Measurements from ENCODE around the gene TCP1.

Gene TCP1

DNA sequence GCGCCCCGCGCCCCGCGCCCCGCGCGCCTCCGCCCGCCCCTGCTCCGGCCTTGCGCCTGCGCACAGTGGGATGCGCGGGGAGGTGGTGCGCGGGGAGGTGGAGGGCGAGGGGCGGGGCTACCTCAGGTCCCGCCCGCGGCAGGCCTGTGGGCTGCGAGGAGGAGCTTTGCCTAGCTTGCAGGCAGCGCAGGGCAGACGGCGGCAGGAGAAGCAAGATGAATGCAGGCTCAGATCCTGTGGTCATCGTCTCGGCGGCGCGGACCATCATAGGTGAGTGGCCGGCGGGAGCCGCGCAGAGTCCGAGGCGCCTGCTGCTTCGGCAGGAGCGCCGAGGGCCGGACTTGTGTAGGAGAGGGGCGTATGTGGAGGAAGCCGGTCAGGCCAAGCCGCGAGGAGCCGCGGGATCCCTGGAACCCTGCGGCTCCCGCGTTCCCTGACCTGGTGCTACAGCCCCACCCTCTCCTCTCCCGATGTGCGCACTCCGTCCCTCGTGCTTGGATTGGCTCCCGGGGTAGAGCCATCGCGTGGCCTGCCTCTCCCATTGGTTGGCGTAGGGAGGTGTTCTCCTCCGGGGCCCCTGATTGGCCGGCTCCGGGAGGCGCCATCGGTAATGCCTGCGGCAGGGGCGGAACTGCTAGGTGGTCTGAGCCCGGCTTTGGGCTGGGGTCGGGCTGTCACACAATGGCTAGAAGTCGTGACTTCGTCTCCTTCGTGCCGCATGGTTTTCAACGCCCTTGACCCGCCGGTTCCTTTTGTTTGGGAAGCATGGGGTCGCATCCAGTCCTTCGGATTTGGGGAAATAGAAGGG is 27.3 kb downstream of the TCP1 start, which contains the start of gene ACAT2:
TSS of gene ACAT2 (plus strand) at position 173 of the 808 bp plus-strand sequence. CDS start at position 216, 43 bp downstream.
- Histone ChIP-seq H3K27me3 (no peaks in the 10 kb centered on the region), H3K4me2 (peak within 1 kb of the TSS; percentile 92), H3K4me3 (peak within 1 kb of the TSS; percentile 91), H3K9me3 (no peaks in the 10 kb centered on the region), H3K4me1 (peaks cover 24% of the 10 kb centered on the region), H3K27ac (peak within 1 kb of the TSS; percentile 95), H4K20me1 (no peaks in the 10 kb centered on the region), H3K36me3 (peaks cover 53% of the 10 kb centered on the region), H3K9ac (peak within 1 kb of the TSS; percentile 92)
- TF ChIP-seq Cebpa-rat (IDR thresholded peaks at IDR 0.05): no peak

DNA sequence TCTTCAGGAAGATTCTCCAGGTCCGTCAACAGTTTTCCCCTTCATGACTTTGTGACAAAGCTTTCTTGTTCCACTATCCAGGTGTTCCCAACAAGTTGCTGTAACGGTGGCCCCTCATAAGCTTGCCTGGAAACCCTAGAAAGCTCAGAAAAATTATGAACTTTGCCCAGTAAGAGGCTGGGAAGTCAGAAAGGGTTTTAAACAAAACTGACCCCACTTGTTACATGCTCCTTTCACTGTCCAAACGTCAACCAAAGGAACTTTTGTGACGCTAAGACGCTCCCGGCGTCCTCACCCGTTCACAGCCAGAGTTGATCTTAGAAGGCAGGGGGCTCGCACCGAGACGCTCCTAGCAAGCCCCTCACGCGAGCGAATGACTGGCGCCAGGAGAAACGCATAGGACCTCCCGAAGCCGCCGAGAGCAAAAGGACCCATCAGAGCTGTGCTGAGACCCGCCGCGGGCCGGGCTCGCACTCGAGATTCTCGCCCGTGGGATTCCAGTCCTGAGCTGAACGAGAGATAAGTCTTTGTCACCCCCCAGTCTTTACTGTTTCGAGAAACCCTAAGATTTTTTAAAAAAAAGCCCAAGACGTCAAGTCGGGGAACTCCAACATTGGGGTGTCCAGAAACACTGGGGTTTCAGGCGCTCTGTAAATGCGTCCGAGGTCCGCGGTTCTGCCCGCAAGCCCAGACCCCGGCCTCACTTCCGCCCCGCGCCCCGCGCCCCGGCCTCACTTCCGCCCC is 28.1 kb downstream of the TCP1 start:
- Histone ChIP-seq H3K9me3 (no peaks in the 10 kb centered on the region), H3K4me1 (peaks cover 24% of the 10 kb centered on the region), H3K4me2 (peak overlapping the region; percentile 92), H3K27ac (peak overlapping the region; percentile 95), H3K9ac (peak overlapping the region; percentile 92), H3K4me3 (peak overlapping the region; percentile 91), H3K27me3 (no peaks in the 10 kb centered on the region), H4K20me1 (peaks cover 5% of the 10 kb centered on the region; the same call in 1 of the 2 replicates), H3K36me3 (peaks cover 53% of the 10 kb centered on the region)
- TF ChIP-seq Cebpa-rat (IDR thresholded peaks at IDR 0.05): no peak

DNA sequence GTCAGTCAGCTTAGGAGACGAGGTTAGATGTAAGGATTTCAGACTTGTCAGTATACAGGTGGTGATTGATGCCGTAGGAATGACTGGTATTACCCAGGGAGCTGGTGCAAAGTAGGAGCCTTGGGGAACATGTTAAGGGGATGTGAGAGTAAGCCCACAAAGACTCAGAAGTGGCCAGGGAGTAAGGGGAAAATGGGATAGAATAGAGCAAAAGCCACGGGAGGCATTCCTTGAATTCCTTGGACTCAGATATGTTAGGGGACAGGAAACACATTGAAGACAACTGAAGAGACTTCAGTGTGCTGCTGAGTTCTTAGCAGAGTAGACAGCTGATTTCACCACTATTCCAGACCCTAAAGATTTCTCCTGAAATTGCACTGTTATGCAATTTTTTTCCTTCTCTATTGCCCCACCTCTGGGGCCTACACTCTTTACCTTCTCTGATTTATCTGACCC is 28.8 kb downstream of the TCP1 start:
- Histone ChIP-seq H3K4me1 (peaks cover 24% of the 10 kb centered on the region), H3K9ac (peak overlapping the region; percentile 92; the same call in 1 of the 2 replicates), H4K20me1 (peaks cover 12% of the 10 kb centered on the region), H3K4me3 (peak overlapping the region; percentile 91), H3K36me3 (peaks cover 60% of the 10 kb centered on the region), H3K9me3 (no peaks in the 10 kb centered on the region), H3K4me2 (peak overlapping the region; percentile 92), H3K27ac (peak overlapping the region; percentile 95; the same call in 1 of the 2 replicates), H3K27me3 (no peaks in the 10 kb centered on the region)
- no peak for TF ChIP-seq Cebpa-rat (IDR thresholded peaks at IDR 0.05)

DNA sequence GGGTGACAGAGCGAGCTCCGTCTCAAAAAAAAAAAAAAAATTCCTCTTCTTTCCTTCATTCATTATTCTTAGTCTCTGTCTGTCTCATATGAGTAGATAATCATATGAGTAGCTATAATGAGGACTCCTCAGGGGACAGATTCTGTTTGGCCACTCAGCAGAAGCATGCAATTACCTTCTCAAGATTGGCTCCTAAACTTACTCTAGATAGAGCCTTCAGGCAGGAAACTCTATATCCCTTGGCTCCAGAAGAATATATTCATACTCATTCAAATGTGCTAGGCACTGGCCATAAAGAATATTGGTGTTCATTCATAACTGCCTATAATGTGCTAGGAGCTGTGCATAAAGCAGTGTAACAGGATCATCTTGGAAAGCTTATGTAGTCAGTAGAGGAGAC is 29.8 kb downstream of the TCP1 start:
- Histone ChIP-seq H3K4me3 (no peak overlapping the region), H3K27ac (no peak overlapping the region), H3K9me3 (no peaks in the 10 kb centered on the region), H4K20me1 (peaks cover 21% of the 10 kb centered on the region), H3K36me3 (peaks cover 60% of the 10 kb centered on the region), H3K9ac (no peak overlapping the region), H3K4me1 (peaks cover 24% of the 10 kb centered on the region), H3K4me2 (no peak overlapping the region), H3K27me3 (no peaks in the 10 kb centered on the region)
- TF ChIP-seq Cebpa-rat (IDR thresholded peaks at IDR 0.05): no peak

DNA sequence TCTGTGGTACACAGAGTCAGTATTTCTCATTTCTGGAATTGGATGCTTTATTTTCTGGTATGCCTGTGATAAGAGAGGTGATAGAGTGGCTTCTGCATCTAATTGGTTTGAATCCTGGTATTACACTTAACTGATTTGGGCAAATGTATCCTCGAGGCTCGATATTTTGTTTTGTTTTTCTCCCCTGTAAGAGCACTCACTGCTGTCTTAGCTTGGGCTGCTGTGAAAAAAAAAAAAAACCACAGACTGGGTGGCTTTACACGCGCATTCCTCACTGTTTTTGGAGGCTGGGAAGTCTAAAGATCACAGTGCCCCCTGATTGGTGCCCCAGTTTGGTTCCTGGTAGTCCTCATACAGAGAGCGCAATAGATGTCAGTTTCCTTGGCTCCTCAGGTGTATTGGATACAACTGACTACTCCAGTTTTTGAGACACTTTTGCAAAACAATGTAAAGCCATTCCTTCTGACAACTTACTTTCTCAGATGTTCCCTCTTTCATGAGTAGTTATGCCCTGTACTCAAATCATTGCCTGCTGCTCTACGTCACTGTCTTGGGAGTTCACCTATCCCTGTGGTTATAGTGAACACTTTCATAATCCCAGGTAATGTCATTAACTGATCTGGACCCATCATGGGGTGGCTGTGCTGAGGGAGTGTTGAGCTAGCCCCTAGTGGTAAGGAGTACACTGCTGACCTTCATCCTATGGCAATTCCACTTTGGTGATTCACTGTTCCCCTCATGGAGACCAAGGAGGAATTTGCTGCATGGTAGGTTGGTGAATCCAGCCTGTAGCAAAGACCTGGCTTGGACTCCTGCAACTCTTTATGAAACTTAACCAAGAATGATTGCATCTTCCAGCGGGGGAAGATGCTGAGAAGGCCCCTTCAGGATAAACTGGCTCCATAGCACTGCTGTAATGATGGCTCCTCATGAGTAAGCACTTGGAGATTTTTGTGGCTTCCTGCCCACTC is 31.1 kb downstream of the TCP1 start:
- H3K9me3 ChIP-seq: no peaks in the 10 kb centered on the region
- H3K27me3 ChIP-seq: no peaks in the 10 kb centered on the region
- TF ChIP-seq Cebpa-rat (IDR thresholded peaks at IDR 0.05): no peak
- peaks cover 58% of the 10 kb centered on the region for H3K36me3 ChIP-seq
- peaks cover 23% of the 10 kb centered on the region for H3K4me1 ChIP-seq
- H3K9ac ChIP-seq: no peak overlapping the region
- no peak overlapping the region for H3K4me2 ChIP-seq
- peaks cover 30% of the 10 kb centered on the region for H4K20me1 ChIP-seq
- no peak overlapping the region for H3K27ac ChIP-seq
- H3K4me3 ChIP-seq: no peak overlapping the region

DNA sequence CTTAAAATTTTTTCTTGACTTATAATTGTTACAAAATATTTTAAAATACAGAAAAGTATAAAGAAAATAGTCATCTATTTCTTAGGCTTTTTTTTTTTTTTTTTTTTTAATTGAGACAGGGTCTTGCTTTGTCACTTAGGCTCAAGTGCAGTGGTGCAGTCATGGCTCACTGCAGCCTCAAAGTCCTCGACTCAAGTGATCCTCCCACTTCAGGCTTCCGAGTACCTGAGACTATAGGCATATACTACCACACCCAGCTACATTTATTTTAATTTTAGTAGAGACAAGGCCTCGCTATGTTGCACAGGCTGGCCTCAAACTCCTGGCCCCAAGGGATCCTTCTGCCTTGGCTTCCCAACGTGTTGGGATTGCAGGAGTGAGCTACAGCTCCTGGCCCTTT is 32.9 kb downstream of the TCP1 start:
- H3K9me3 ChIP-seq: no peaks in the 10 kb centered on the region
- no peak overlapping the region for H3K4me2 ChIP-seq
- peaks cover 72% of the 10 kb centered on the region for H3K36me3 ChIP-seq
- no peak overlapping the region for H3K4me3 ChIP-seq
- H4K20me1 ChIP-seq: peaks cover 48% of the 10 kb centered on the region
- no peak overlapping the region for H3K27ac ChIP-seq
- H3K4me1 ChIP-seq: peaks cover 14% of the 10 kb centered on the region
- TF ChIP-seq Cebpa-rat (IDR thresholded peaks at IDR 0.05): no peak
- no peaks in the 10 kb centered on the region for H3K27me3 ChIP-seq
- H3K9ac ChIP-seq: no peak overlapping the region

DNA sequence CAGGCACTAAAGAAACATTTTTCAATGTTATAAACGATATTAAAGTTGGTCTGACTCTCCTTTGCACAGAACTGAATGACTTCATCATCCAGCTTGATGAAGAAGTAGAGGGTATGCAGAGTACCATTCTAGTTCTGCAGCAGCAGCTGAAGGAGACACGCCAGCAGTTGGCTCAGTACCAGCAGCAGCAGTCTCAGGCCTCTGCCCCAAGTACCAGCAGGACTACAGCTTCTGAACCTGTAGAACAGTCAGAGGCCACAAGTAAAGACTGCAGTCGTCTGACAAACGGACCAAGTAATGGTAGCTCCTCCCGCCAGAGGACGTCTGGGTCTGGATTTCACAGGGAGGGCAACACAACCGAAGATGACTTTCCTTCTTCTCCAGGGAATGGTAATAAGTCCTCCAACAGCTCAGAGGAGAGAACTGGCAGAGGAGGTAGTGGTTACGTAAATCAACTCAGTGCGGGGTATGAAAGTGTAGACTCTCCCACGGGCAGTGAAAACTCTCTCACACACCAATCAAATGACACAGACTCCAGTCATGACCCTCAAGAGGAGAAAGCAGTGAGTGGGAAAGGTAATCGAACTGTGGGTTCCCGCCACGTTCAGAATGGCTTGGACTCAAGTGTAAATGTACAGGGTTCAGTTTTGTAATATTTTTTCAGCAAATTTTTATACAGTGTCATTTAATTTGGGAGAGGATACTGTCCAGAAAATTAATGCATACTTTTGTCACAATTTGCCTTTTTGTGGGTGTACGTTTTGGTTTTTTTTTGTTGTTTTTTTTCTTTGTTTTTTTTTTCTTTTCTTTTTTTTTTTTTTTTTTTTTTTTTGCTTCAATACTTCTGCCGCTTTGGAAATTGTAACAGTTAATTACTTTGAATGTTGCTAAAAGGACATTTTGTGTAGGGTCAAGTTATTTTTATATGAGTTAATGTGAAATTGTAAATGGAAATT is 34.2 kb downstream of the TCP1 start:
- no peak overlapping the region for H3K4me2 ChIP-seq
- no peaks in the 10 kb centered on the region for H3K9me3 ChIP-seq
- peaks cover 2% of the 10 kb centered on the region; the same call in 1 of the 2 replicates for H3K4me1 ChIP-seq
- H4K20me1 ChIP-seq: peaks cover 56% of the 10 kb centered on the region
- H3K27me3 ChIP-seq: no peaks in the 10 kb centered on the region
- no peak for TF ChIP-seq Cebpa-rat (IDR thresholded peaks at IDR 0.05)
- H3K27ac ChIP-seq: no peak overlapping the region
- H3K4me3 ChIP-seq: no peak overlapping the region
- no peak overlapping the region for H3K9ac ChIP-seq
- H3K36me3 ChIP-seq: peaks cover 83% of the 10 kb centered on the region

DNA sequence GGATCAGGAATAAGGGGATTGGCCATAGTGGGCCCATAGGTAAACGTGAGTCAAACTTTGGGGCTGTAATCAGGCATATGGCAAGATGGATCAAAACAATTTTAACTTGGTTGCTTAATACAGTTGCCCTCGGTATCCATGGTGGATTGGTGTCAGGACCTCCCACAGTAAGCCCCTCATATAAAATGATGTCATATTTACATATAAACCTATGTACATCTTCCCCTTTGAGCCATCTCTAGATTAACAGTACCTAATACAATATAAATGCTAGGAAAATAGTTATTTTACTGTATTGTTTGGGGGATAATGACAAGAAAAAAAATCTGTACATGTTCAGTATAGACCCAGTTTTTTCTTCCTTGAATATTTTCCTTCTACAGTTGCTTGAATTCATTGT is 35.0 kb downstream of the TCP1 start:
- H3K36me3 ChIP-seq: peaks cover 91% of the 10 kb centered on the region
- no peak overlapping the region for H3K9ac ChIP-seq
- H3K27me3 ChIP-seq: no peaks in the 10 kb centered on the region
- H3K4me1 ChIP-seq: no peaks in the 10 kb centered on the region
- H4K20me1 ChIP-seq: peaks cover 64% of the 10 kb centered on the region
- H3K9me3 ChIP-seq: no peaks in the 10 kb centered on the region
- no peak overlapping the region for H3K4me2 ChIP-seq
- H3K27ac ChIP-seq: no peak overlapping the region
- no peak overlapping the region for H3K4me3 ChIP-seq
- TF ChIP-seq Cebpa-rat (IDR thresholded peaks at IDR 0.05): no peak
